Cardiac fibroblast (primary cell): ENCODE data around the gene STK4.

Source experiments
- DNase-seq, 2 donors: peaks; one replicate each; pipeline versions ENCODE4 v3.0.0 to v3.0.0-alpha.2; 2010; ENCODE audit warnings: low read depth in 2 of 2
- H3K4me3 ChIP-seq, 2 donors: replicated peaks in 1 of 2; 1 replicate in 1 of 2; 2 replicates in 1 of 2; pipeline ENCODE4 v1.5.1; 2011; ENCODE audit warnings: low read depth in 2 of 2, low read length in 2 of 2, mild to moderate bottlenecking in 2 of 2, moderate library complexity in 1 of 2
- TF ChIP-seq, protein P1 (sequence below): IDR thresholded peaks from one replicate; pipeline ENCODE4 v1.5.1; 2011; ENCODE audit warnings: low read depth, mild to moderate bottlenecking, low read length, inconsistent platforms

The STK4 gene

DNA sequence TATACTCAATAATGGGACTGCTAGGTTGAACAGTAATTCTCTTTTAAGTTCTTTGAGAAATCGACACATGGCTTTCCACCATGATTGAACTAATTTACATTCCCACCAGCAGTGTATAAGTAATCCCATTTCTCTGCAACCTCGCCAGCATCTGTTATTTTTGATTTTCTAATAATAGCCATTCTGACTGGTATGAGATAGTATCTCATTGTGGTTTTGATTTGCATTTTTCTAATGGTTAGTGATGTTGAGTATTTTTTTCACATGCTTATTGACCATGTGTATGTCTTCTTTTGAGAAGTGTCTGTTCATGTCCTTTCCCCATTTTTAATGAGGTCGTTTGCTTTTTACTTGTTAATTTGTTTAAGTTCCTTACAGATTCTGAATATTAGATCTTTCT lies 66.5 kb downstream of the STK4 start:
- TF ChIP-seq, protein P1, sequence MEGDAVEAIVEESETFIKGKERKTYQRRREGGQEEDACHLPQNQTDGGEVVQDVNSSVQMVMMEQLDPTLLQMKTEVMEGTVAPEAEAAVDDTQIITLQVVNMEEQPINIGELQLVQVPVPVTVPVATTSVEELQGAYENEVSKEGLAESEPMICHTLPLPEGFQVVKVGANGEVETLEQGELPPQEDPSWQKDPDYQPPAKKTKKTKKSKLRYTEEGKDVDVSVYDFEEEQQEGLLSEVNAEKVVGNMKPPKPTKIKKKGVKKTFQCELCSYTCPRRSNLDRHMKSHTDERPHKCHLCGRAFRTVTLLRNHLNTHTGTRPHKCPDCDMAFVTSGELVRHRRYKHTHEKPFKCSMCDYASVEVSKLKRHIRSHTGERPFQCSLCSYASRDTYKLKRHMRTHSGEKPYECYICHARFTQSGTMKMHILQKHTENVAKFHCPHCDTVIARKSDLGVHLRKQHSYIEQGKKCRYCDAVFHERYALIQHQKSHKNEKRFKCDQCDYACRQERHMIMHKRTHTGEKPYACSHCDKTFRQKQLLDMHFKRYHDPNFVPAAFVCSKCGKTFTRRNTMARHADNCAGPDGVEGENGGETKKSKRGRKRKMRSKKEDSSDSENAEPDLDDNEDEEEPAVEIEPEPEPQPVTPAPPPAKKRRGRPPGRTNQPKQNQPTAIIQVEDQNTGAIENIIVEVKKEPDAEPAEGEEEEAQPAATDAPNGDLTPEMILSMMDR = no peak
- no peak overlapping the region for H3K4me3 ChIP-seq
- DNase-seq = no peak

DNA sequence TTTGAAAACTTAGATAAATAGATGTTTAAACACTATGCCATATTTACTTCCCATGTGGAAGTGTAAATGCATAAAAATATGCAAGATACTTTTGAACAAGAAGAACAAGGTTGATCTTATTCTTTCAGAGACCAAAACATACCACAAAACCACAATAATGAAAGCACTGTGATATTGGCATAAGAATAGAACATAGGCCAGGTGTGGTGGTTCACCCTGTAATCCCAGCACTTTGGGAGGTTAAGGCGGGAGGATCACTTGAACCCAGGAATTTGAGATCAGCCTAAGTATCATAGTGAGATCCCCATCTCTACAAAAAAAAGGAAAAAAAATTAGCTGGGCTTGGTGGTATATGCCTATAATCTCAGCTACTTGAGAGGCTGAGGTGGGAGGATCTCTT lies 68.1 kb downstream of the STK4 start:
- DNase-seq = no peak
- H3K4me3 ChIP-seq = no peak overlapping the region
- TF ChIP-seq, protein P1 = no peak

DNA sequence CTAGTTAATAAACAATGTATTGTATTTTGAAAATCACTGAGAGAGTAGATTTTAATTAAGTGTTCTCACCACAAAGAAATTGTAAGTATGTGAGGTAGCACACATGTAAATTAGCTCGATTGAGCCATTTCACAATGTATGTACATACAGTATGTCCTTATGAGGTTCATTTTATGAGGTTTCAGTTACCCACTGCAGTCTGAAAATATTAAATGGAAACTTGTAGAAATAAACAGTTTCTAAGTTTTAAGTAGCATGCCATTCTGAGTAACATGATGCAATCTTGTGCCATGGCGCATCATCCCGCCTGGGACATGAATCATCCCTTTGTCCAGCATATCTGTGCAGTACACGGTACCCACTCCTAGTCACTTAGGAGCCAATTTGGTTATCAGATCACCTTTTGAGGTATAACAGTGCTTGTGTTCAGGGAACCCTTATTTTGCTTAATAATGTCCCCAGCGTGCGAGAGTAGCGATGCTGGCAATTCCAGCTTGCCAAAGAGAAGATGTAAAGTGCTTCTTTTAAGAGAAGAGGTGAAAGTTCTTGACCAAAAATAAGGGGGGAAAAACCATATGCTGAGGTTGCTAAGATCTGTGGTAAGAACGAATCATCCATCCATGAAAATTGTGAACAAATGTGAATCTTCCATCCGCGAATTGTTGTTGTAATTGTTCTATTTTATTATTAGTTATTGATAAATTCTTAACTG lies 69.9 kb downstream of the STK4 start:
- no peak overlapping the region for H3K4me3 ChIP-seq
- TF ChIP-seq, protein P1 = no peak
- DNase-seq = peak; percentile 63 to 89

DNA sequence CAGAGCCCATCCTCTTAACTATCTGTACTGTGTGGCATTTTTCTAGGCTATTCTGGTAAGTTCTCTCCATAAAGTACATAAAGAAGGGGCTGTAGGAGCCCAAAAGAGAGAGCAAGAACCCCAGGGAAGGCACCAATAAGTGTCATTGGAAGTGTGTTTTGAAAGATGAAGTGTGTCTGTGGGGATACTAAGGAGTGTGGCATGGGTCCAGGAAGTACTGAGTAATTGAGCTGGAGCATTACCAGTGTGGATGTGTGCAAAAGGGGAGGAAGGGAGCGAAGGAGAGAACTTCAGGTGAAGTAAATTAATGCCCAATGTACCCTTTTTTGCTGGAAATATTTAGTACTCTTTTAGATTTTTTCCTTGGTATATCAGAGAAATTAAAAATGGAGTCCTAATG lies 70.7 kb downstream of the STK4 start:
- TF ChIP-seq, protein P1 = no peak
- no peak overlapping the region for H3K4me3 ChIP-seq
- peak; percentile 75 to 76 for DNase-seq

DNA sequence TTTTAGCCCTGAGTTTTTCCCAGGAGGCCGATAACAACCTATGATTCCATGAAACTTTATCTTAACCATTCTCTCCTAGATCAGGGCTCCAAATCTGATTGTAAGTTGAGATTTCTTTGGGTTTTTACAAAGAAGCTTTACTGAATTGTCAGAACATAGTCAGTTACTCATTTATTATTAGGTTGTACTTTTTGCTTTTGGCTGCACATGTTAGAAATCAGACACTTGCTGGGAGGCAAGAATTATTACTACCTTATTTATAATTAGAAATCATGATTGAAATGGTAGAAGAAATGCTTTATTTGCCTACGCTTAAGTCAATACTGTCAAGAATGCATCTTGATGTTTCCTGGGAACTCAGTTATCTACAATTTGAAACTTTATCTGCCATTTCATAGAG lies 71.3 kb downstream of the STK4 start:
- no peak overlapping the region for H3K4me3 ChIP-seq
- TF ChIP-seq, protein P1 = no peak
- DNase-seq = no peak

DNA sequence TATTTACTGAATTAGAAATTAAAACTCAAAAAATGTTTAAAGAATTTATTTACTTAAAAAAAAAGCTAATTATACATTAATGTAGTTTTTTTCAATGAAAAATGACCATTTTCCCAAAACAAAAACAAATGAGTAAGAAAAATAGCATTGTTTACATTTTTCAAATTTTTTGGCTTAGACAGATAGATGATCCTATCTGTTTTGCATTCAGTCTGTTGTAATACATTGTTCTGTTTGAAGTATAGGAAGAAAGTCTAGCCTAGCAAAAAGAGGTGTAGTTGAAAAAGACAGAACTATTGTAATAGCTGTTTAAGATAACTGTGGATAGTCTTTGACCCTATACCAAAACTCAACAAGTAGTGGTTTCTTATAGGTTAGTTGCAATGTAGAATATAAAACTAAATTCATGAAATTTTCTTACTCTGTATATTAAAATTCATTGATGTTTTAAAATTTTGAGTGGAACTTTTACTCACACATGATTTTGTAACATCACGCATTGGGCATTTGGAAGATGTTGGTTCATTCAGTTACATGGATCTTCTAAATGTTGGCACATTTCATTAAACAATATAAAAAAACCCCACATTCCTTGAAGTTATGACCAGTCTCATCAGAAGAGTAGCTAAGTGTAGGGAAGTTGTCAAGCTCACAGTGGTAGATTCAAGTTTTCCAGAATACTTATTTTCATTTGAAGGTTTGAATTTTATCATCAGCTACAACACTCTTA lies 72.6 kb downstream of the STK4 start:
- H3K4me3 ChIP-seq = no peak overlapping the region
- TF ChIP-seq, protein P1 = no peak

More for the DNA sequence above, 72.6 kb downstream of the STK4 start:
- peak in 1 of 2 donors; percentile 64 for DNase-seq
